MM.1S (cell line): Measurements from ENCODE around the gene TJAP1.

Experiments
- DNase-seq: peaks from one replicate; pipeline ENCODE4 v3.0.0-alpha.2; 2015
- H2AFZ ChIP-seq: fragments of 300-600 bp; sonication (generic); 2 replicates; pipeline ENCODE4 v1.6.0; 2016; ENCODE audit warnings: antibody characterized with exemption, low read length
- H3F3A ChIP-seq: fragments of 300-600 bp; sonication (generic); 2 replicates; pipeline ENCODE4 v1.6.1; 2016; ENCODE audit warnings: mild to moderate bottlenecking, antibody characterized with exemption, low read length, moderate library complexity, mixed read lengths; ENCODE audit not compliant: insufficient read depth
- H3K27ac ChIP-seq: fragments of 300-600 bp; sonication (generic); 2 replicates; pipeline ENCODE4 v1.5.1; 2016; ENCODE audit warnings: mild to moderate bottlenecking, low read length
- H3K27me3 ChIP-seq: fragments of 300-600 bp; sonication (generic); replicated peaks from 2 replicates; pipeline ENCODE4 v1.6.0; 2016; ENCODE audit warnings: low read length; ENCODE audit not compliant: insufficient read depth
- H3K36me3 ChIP-seq: fragments of 300-600 bp; sonication (generic); replicated peaks from 2 replicates; pipeline ENCODE4 v1.6.1; 2016; ENCODE audit warnings: mild to moderate bottlenecking, low read length, mixed read lengths; ENCODE audit not compliant: insufficient read depth
- H3K4me1 ChIP-seq: fragments of 300-600 bp; sonication (generic); 2 replicates; pipeline ENCODE4 v1.6.1; 2016; ENCODE audit warnings: low read length, mixed read lengths
- H3K4me2 ChIP-seq: fragments of 300-600 bp; sonication (generic); 2 replicates; pipeline ENCODE4 v1.6.0; 2016; ENCODE audit warnings: low read depth, low read length
- H3K4me3 ChIP-seq: fragments of 300-600 bp; sonication (generic); 2 replicates; pipeline ENCODE4 v1.5.1; 2016; ENCODE audit warnings: low read length, mixed read lengths
- H3K79me2 ChIP-seq: fragments of 300-600 bp; sonication (generic); 2 replicates; pipeline ENCODE4 v1.6.1; 2016; ENCODE audit warnings: mixed run types, low read length, mixed read lengths
- H3K9ac ChIP-seq: fragments of 300-600 bp; sonication (generic); 2 replicates; pipeline ENCODE4 v1.6.1; 2016; ENCODE audit warnings: low read length, mixed read lengths
- H3K9me2 ChIP-seq: fragments of 300-600 bp; sonication (generic); replicated peaks from 2 replicates; pipeline ENCODE4 v1.6.1; 2016; ENCODE audit warnings: mild to moderate bottlenecking, low read length, mixed read lengths; ENCODE audit not compliant: insufficient read depth
- H3K9me3 ChIP-seq: fragments of 300-600 bp; sonication (generic); replicated peaks from 2 replicates; pipeline ENCODE4 v1.6.1; 2016; ENCODE audit warnings: mild to moderate bottlenecking, low read length, mixed read lengths; ENCODE audit not compliant: insufficient read depth
- H4K20me1 ChIP-seq: fragments of 300-600 bp; sonication (generic); 2 replicates; pipeline ENCODE4 v1.6.1; 2016; ENCODE audit warnings: mild to moderate bottlenecking, low read length, moderate library complexity, mixed read lengths; ENCODE audit not compliant: insufficient read depth
- EZH2 ChIP-seq: fragments of 300-600 bp; sonication (generic); optimal IDR thresholded peaks from 2 replicates; pipeline ENCODE3; 2017; ENCODE audit warnings: low read depth, mild to moderate bottlenecking, antibody characterized with exemption, low read length, mixed read lengths
- EZH2phosphoT487 ChIP-seq: fragments of 300-600 bp; sonication (generic); IDR thresholded peaks from 2 replicates; pipeline ENCODE4 v1.6.1; 2018; ENCODE audit warnings: antibody characterized with exemption, low read length
- TF ChIP-seq, protein P1 (sequence below): fragments of 300-600 bp; sonication (generic); IDR thresholded peaks from 2 replicates; pipeline ENCODE4 v1.5.1; 2016; ENCODE audit warnings: antibody characterized with exemption, low read length, mixed read lengths

Gene TJAP1

GRCh38 chr6:43437700-43438099 is 39.7 kb upstream of the TJAP1 start:
- H2AFZ ChIP-seq: no peak overlapping the region
- H3K4me3 ChIP-seq: no peak overlapping the region
- no peaks in the 10 kb centered on the region for H3K9me2 ChIP-seq
- no peak overlapping the region for H3K27ac ChIP-seq
- DNase-seq: no peak
- H3K79me2 ChIP-seq: no peaks in the 10 kb centered on the region
- TF ChIP-seq EZH2phosphoT487 (no peak), EZH2 (no peak)
- TF ChIP-seq, protein P1, sequence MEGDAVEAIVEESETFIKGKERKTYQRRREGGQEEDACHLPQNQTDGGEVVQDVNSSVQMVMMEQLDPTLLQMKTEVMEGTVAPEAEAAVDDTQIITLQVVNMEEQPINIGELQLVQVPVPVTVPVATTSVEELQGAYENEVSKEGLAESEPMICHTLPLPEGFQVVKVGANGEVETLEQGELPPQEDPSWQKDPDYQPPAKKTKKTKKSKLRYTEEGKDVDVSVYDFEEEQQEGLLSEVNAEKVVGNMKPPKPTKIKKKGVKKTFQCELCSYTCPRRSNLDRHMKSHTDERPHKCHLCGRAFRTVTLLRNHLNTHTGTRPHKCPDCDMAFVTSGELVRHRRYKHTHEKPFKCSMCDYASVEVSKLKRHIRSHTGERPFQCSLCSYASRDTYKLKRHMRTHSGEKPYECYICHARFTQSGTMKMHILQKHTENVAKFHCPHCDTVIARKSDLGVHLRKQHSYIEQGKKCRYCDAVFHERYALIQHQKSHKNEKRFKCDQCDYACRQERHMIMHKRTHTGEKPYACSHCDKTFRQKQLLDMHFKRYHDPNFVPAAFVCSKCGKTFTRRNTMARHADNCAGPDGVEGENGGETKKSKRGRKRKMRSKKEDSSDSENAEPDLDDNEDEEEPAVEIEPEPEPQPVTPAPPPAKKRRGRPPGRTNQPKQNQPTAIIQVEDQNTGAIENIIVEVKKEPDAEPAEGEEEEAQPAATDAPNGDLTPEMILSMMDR: no peak
- no peaks in the 10 kb centered on the region for H3F3A ChIP-seq
- no peaks in the 10 kb centered on the region for H4K20me1 ChIP-seq
- H3K9me3 ChIP-seq: no peaks in the 10 kb centered on the region
- no peak overlapping the region for H3K4me2 ChIP-seq
- H3K4me1 ChIP-seq: no peaks in the 10 kb centered on the region
- H3K9ac ChIP-seq: no peak overlapping the region
- no peaks in the 10 kb centered on the region for H3K36me3 ChIP-seq
- H3K27me3 ChIP-seq: no peaks in the 10 kb centered on the region

- no peak overlapping the region for H2AFZ ChIP-seq
- no peak overlapping the region for H3K9ac ChIP-seq
- no peaks in the 10 kb centered on the region for H3K4me1 ChIP-seq
- no peaks in the 10 kb centered on the region for H3K79me2 ChIP-seq
- H3F3A ChIP-seq: no peaks in the 10 kb centered on the region
- no peak overlapping the region for H3K4me3 ChIP-seq
- no peak overlapping the region for H3K27ac ChIP-seq
- H3K9me3 ChIP-seq: no peaks in the 10 kb centered on the region
- no peaks in the 10 kb centered on the region for H3K36me3 ChIP-seq
- no peak overlapping the region for H3K4me2 ChIP-seq
- TF ChIP-seq EZH2phosphoT487 (no peak), EZH2 (no peak)
- TF ChIP-seq, protein P1: no peak
- no peak for DNase-seq
- H4K20me1 ChIP-seq: no peaks in the 10 kb centered on the region
- no peaks in the 10 kb centered on the region for H3K9me2 ChIP-seq
- H3K27me3 ChIP-seq: no peaks in the 10 kb centered on the region
Measured at GRCh38 chr6:43442935-43443334, 34.4 kb upstream of the TJAP1 start.

GRCh38 chr6:43444036-43444435 is 33.3 kb upstream of the TJAP1 start:
- no peaks in the 10 kb centered on the region for H3K27me3 ChIP-seq
- H3K4me2 ChIP-seq: no peak overlapping the region
- no peaks in the 10 kb centered on the region for H3K9me2 ChIP-seq
- H3K4me1 ChIP-seq: no peaks in the 10 kb centered on the region
- no peak for DNase-seq
- no peak overlapping the region for H2AFZ ChIP-seq
- H3K4me3 ChIP-seq: no peak overlapping the region
- H3F3A ChIP-seq: no peaks in the 10 kb centered on the region
- TF ChIP-seq, protein P1: no peak
- TF ChIP-seq EZH2 (no peak), EZH2phosphoT487 (no peak)
- no peaks in the 10 kb centered on the region for H3K36me3 ChIP-seq
- no peaks in the 10 kb centered on the region for H4K20me1 ChIP-seq
- no peaks in the 10 kb centered on the region for H3K79me2 ChIP-seq
- no peaks in the 10 kb centered on the region for H3K9me3 ChIP-seq
- H3K9ac ChIP-seq: no peak overlapping the region
- H3K27ac ChIP-seq: no peak overlapping the region
